KOPT-K1 (cell line): ENCODE data around the gene SESN1.
"Not testable (repeated sequence)": the region's sequence is repeated elsewhere in the genome, so short reads cannot be mapped to it uniquely, and the experiment has no call there.

Source experiments
- H3K27ac ChIP-seq: fragments of 200-600 bp; sonication (generic); 2 replicates; pipeline ENCODE4 v1.5.1; 2016; ENCODE audit warnings: antibody characterized with exemption, mild to moderate bottlenecking, low read depth, low read length; ENCODE audit not compliant: poor library complexity, severe bottlenecking
- H3K36me3 ChIP-seq: fragments of 200-600 bp; sonication (generic); 2 replicates; pipeline ENCODE4 v1.5.1; 2017; ENCODE audit warnings: antibody characterized with exemption, mild to moderate bottlenecking, low read length, moderate library complexity; ENCODE audit not compliant: insufficient read depth
- H3K9me3 ChIP-seq: fragments of 200-600 bp; sonication (generic); 2 replicates; pipeline ENCODE4 v1.5.1; 2017; ENCODE audit warnings: antibody characterized with exemption, low read length, mild to moderate bottlenecking; ENCODE audit not compliant: insufficient read depth, poor library complexity, severe bottlenecking

Gene SESN1

DNA sequence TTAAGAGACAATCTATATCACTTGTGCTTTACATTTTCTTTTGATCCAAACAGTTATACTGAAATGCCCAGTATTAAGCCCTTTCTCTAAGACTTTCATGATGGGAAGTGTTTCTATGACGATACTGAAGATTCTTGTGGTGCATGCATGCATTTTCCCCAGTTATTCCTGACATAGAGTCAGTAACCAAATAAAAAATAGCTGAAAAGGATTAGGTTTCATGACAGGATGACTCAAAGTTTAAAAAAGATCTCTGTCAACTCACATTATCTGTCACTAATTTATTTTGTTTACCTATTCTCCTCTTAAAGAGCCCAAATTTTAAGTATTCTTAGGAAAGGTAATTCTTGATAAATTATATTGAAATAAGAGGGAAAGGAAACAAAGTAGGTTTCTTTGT, 98.4 kb downstream of the SESN1 start:
- H3K9me3 ChIP-seq, result no peaks in the 10 kb centered on the region
- H3K27ac ChIP-seq, result no peak overlapping the region
- no peaks in the 10 kb centered on the region for H3K36me3 ChIP-seq

DNA sequence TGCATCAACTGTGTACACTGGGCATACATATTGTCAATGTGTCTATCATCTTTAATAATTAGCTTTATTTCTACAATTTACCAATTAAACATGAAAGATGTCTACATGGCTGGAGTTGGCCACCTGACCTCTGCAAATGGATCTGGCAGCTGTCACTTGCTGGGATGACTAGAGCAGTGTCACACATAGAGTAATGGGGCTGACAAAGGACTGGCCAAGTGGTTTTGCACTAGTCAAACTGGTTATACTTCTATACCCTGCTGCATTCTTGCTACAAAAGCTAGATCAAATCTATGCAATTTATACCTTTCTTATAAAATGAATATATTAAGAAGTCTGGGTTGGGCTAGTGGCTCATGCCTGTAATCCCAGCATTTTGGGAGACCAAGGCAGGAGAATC, 99.3 kb downstream of the SESN1 start:
- H3K9me3 ChIP-seq, result no peaks in the 10 kb centered on the region
- H3K36me3 ChIP-seq, result peaks cover 2% of the 10 kb centered on the region; the same call in 1 of the 2 replicates
- no peak overlapping the region for H3K27ac ChIP-seq

DNA sequence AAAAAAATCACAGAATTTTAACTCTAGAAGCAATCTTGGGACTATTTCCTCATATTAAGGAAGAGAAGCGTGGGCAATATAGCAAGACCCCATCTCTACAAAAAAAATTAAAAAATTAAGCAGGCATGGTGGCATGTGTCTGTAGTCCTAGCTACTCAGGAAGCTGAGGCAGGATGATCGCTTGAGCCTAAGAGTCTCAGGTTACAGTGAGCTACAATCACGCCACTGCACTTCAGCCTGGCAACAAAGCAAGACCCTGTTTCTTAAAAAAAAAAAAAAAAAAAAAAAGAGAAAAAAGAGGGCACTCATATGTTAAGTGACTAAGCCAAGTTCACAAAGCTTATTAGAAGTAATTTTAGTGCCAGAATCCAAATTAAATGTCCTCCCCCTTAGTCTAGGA, 100.8 kb downstream of the SESN1 start:
- Histone ChIP-seq H3K27ac (no peak overlapping the region), H3K9me3 (no peaks in the 10 kb centered on the region), H3K36me3 (peaks cover 10% of the 10 kb centered on the region; the same call in 1 of the 2 replicates)

GRCh38 chr6:108989700-108990099, 104.9 kb downstream of the SESN1 start:
- H3K9me3 ChIP-seq, result no peaks in the 10 kb centered on the region
- no peak overlapping the region for H3K27ac ChIP-seq
- peaks cover 14% of the 10 kb centered on the region; the same call in 1 of the 2 replicates for H3K36me3 ChIP-seq

DNA sequence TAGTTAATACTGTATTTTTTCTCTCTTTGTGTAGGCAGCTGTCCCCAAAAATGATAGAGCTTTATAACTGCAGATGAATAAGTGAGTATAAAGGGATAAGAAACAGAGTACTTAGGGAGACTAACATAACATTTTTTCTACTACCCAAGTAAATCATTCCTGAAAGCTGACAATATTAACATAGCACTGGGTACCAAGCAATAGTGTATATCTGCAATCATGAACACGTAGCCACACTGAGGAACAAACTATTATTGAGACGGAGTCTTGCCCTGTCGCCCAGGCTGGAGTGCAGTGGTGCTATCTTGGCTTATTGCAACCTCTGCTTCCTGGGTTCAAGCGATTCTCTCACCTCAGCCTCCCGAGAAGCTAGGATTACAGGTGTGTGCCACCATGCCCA, 105.9 kb downstream of the SESN1 start:
- Histone ChIP-seq H3K36me3 (peaks cover 14% of the 10 kb centered on the region; the same call in 1 of the 2 replicates), H3K9me3 (no peaks in the 10 kb centered on the region)

GRCh38 chr6:108988296-108988695, 106.3 kb downstream of the SESN1 start:
- Histone ChIP-seq H3K9me3 (no peaks in the 10 kb centered on the region), H3K36me3 (peaks cover 14% of the 10 kb centered on the region; the same call in 1 of the 2 replicates), H3K27ac (no peak overlapping the region)

More for the DNA sequence above, 105.9 kb downstream of the SESN1 start:
- H3K27ac ChIP-seq, result no peak overlapping the region

DNA sequence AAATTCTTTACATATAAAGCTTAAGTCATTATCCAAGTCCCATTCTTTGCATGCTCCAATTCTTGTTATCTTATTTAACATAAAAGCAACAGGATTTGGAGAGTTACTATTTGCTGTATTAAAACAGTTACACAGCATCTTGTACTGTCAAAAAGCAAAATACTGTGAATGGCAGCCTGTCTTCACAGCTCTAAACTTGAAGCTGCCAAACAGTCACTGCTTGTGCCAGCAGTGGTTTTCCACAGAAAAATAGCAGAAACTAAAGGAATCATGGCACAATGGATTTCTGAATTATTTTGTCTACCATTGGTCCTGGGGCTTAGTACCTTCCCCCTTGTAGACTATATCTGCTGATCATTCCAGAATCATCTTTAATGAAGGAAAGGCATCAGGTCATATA, 107.5 kb downstream of the SESN1 start:
- no peak overlapping the region for H3K27ac ChIP-seq
- no peaks in the 10 kb centered on the region for H3K9me3 ChIP-seq
- H3K36me3 ChIP-seq, result peaks cover 14% of the 10 kb centered on the region; the same call in 1 of the 2 replicates

DNA sequence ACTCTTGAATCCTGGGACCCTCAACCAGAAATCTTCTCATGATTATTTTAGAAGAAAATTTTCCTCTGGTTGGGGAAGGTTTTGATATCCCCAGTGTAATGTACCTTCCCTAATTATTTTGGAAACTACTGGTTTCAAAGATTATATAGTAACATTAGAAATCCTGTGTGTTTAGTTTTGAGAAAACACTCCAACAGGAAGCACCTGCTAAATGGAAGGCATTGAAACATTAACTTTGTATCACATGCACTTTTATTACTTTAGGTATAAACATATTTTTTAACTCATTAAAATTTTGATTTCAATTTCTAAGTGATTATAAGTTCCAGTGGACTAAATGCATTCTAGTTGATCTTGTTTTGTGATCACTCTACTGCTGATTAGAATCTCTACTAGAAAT, 109.3 kb downstream of the SESN1 start:
- peaks cover 12% of the 10 kb centered on the region; the same call in 1 of the 2 replicates for H3K36me3 ChIP-seq
- no peaks in the 10 kb centered on the region for H3K9me3 ChIP-seq
- no peak overlapping the region for H3K27ac ChIP-seq

- Histone ChIP-seq H3K27ac (no peak overlapping the region), H3K36me3 (peaks cover 4% of the 10 kb centered on the region; the same call in 1 of the 2 replicates), H3K9me3 (no peaks in the 10 kb centered on the region)
These were observed 111.5 kb downstream of the SESN1 start for GRCh38 chr6:108983151-108983550.

- H3K9me3 ChIP-seq, result no peaks in the 10 kb centered on the region
These were observed 112.2 kb downstream of the SESN1 start for GRCh38 chr6:108982154-108983113.

GRCh38 chr6:108978638-108979037, 116.0 kb downstream of the SESN1 start:
- H3K27ac ChIP-seq, H3K9me3 ChIP-seq, H3K36me3 ChIP-seq: not testable (repeated sequence)

More at GRCh38 chr6:108982154-108983113, 112.2 kb downstream of the SESN1 start:
- Histone ChIP-seq H3K27ac (no peak overlapping the region), H3K36me3 (peaks cover 4% of the 10 kb centered on the region; the same call in 1 of the 2 replicates)

- no peaks in the 10 kb centered on the region for H3K36me3 ChIP-seq
- H3K27ac ChIP-seq, result no peak overlapping the region
- H3K9me3 ChIP-seq, result no peaks in the 10 kb centered on the region
These were observed 120.4 kb downstream of the SESN1 start for GRCh38 chr6:108974201-108974600.

GRCh38 chr6:108969776-108970175, 124.9 kb downstream of the SESN1 start:
- Histone ChIP-seq H3K9me3 (no peaks in the 10 kb centered on the region), H3K27ac (no peak overlapping the region), H3K36me3 (no peaks in the 10 kb centered on the region)

DNA sequence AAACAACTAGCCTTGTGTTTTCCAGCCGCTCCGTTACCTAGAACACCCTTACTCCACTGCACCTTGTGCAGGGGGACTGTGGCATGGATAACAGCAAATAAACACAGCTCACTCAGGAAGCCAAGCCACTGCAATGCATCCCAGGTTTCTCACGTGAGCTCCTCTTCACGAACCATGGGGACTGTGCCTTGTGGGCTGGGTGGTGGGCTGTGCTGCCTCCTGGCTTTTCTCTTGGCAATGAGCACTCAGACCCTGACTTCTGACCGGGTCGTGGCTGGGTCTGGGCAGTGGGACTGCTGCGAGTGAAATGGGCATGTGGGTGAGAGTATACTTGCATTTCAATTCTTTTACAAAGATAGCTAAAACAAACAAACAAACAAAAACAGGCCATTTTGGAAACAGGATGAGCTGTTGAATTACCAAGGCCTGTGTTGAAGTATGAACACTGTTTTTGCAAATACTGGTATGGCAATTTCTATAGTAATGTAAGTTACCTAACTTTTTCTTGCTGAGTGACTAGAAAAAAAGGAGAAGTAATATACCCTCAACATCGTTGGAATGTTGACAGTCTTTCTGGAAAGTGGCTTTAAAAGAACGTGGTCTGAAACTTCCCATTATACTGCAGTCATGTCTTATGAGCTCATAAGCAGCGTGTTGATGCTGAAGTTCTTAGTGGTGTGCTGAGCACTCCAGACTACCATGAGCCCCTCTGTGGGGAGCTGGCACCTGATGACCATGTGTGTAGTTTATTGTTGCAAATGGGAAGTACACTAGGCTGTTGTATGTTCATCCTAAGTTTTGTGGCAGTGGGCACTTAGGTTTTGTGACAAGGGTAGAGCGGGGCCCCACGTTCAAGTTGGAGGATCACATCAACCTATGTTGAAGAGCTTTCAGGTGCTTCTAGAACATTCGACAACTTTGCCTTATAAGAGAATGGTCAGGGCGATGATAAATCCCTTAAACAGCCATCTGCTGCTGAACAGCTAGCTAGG, 126.0 kb downstream of the SESN1 start:
- no peak overlapping the region for H3K27ac ChIP-seq
- no peaks in the 10 kb centered on the region for H3K9me3 ChIP-seq
- H3K36me3 ChIP-seq, result no peaks in the 10 kb centered on the region
